ENCODE data around the gene STRBP.

STRBP gene

GRCh38 chr9:123167474-123167873 lies 100.9 kb downstream of the STRBP start:
- no peaks in the 10 kb centered on the region for H4K20me1 ChIP-seq (ENCODE audit: control insufficient read depth, insufficient read depth, low read depth, low read length)
- TF ChIP-seq EZH2phosphoT487 (IDR thresholded peaks at IDR 0.05; ENCODE audit: borderline replicate concordance, low read length) = no peak
- TF ChIP-seq CTCF (IDR thresholded peaks at IDR 0.05; ENCODE audit: low read depth, low read length, poor library complexity, severe bottlenecking) = no peak
- no peaks in the 10 kb centered on the region for H3K9me2 ChIP-seq (replicated peaks; ENCODE audit: control insufficient read depth, low read length)
- H3K9me3 ChIP-seq (ENCODE audit: control insufficient read depth, insufficient read depth, low read length) = no peaks in the 10 kb centered on the region
- peaks cover 84% of the 10 kb centered on the region for H3K36me3 ChIP-seq (ENCODE audit: control insufficient read depth, low read length)
- H3K27me3 ChIP-seq (ENCODE audit: control insufficient read depth, low read length) = no peaks in the 10 kb centered on the region
- peaks cover 88% of the 10 kb centered on the region for H3K4me1 ChIP-seq (ENCODE audit: control insufficient read depth, low read length)
- H3K79me2 ChIP-seq (ENCODE audit: control insufficient read depth, low read length) = peaks cover 88% of the 10 kb centered on the region
- no peak overlapping the region for H3K4me3 ChIP-seq (ENCODE audit: low read length)
- 0 out of 2 replicates have a peak overlapping the region, but pooled peaks have one; percentile 28 for H3K4me2 ChIP-seq (ENCODE audit: low read length)
- H3F3A ChIP-seq (ENCODE audit: control insufficient read depth, insufficient read depth) = peaks cover 6% of the 10 kb centered on the region; the same call in 1 of the 2 replicates
- H3K27ac ChIP-seq (ENCODE audit: low read depth, low read length) = peak overlapping the region; percentile 98

GRCh38 chr9:123165813-123166212 lies 102.6 kb downstream of the STRBP start:
- Histone ChIP-seq H3K9me2 (replicated peaks; ENCODE audit: control insufficient read depth, low read length) (no peaks in the 10 kb centered on the region), H3F3A (ENCODE audit: control insufficient read depth, insufficient read depth) (peaks cover 6% of the 10 kb centered on the region; the same call in 1 of the 2 replicates), H3K27ac (ENCODE audit: low read depth, low read length) (no peak overlapping the region), H3K27me3 (ENCODE audit: control insufficient read depth, low read length) (no peaks in the 10 kb centered on the region), H3K4me1 (ENCODE audit: control insufficient read depth, low read length) (peaks cover 72% of the 10 kb centered on the region), H3K9me3 (ENCODE audit: control insufficient read depth, insufficient read depth, low read length) (no peaks in the 10 kb centered on the region), H3K79me2 (ENCODE audit: control insufficient read depth, low read length) (peaks cover 75% of the 10 kb centered on the region), H3K4me3 (ENCODE audit: low read length) (no peak overlapping the region), H3K4me2 (ENCODE audit: low read length) (peak overlapping the region; percentile 3; the same call in 1 of the 2 replicates), H4K20me1 (ENCODE audit: control insufficient read depth, insufficient read depth, low read depth, low read length) (no peaks in the 10 kb centered on the region), H3K36me3 (ENCODE audit: control insufficient read depth, low read length) (peaks cover 80% of the 10 kb centered on the region)
- TF ChIP-seq CTCF (IDR thresholded peaks at IDR 0.05; ENCODE audit: low read depth, low read length, poor library complexity, severe bottlenecking) (no peak), EZH2phosphoT487 (IDR thresholded peaks at IDR 0.05; ENCODE audit: borderline replicate concordance, low read length) (no peak)

- Histone ChIP-seq H3K9me2 (replicated peaks; ENCODE audit: control insufficient read depth, low read length) (no peaks in the 10 kb centered on the region), H3K9me3 (ENCODE audit: control insufficient read depth, insufficient read depth, low read length) (no peaks in the 10 kb centered on the region), H3K79me2 (ENCODE audit: control insufficient read depth, low read length) (peaks cover 67% of the 10 kb centered on the region), H3K36me3 (ENCODE audit: control insufficient read depth, low read length) (peaks cover 84% of the 10 kb centered on the region), H3K4me3 (ENCODE audit: low read length) (no peak overlapping the region), H3K4me1 (ENCODE audit: control insufficient read depth, low read length) (peaks cover 57% of the 10 kb centered on the region), H3K27me3 (ENCODE audit: control insufficient read depth, low read length) (no peaks in the 10 kb centered on the region), H4K20me1 (ENCODE audit: control insufficient read depth, insufficient read depth, low read depth, low read length) (no peaks in the 10 kb centered on the region), H3K4me2 (ENCODE audit: low read length) (no peak overlapping the region), H3K27ac (ENCODE audit: low read depth, low read length) (no peak overlapping the region), H3F3A (ENCODE audit: control insufficient read depth, insufficient read depth) (peaks cover 6% of the 10 kb centered on the region; the same call in 1 of the 2 replicates)
- TF ChIP-seq CTCF (IDR thresholded peaks at IDR 0.05; ENCODE audit: low read depth, low read length, poor library complexity, severe bottlenecking) (no peak), EZH2phosphoT487 (IDR thresholded peaks at IDR 0.05; ENCODE audit: borderline replicate concordance, low read length) (no peak)
Observed at GRCh38 chr9:123164285-123164684, 104.1 kb downstream of the STRBP start.

Data from DOHH2 (cell line).